Thyroid gland (tissue), 4 donors: ENCODE data around the gene COL23A1. TPM values are rescaled to one million over a fixed set of nuclear protein-coding genes. Genes with fewer than 3 reads are reported as not detected.

Experiments
- DNase-seq, 2 donors: peaks; one replicate each; pipeline ENCODE4 v3.0.0-alpha.2; 2019
- H3K27ac ChIP-seq, 3 donors: fragments of 200-600 bp; sonication (generic); 1 replicate in 2 of 3; 2 replicates in 1 of 3; pipeline ENCODE4 v1.5.1; 2016 to 2019; ENCODE audit warnings: mild to moderate bottlenecking in 1 of 3, moderate library complexity in 1 of 3
- H3K27me3 ChIP-seq: fragments of 200-600 bp; sonication (generic); one replicate; pipeline ENCODE4 v1.5.1; 2019
- H3K36me3 ChIP-seq, 2 donors: fragments of 200-600 bp; sonication (generic); one replicate each; pipeline ENCODE4 v1.5.1; 2016 to 2019
- H3K4me1 ChIP-seq, 2 donors: fragments of 200-600 bp; sonication (generic); one replicate each; pipeline ENCODE4 v1.5.1; 2017 to 2019
- H3K4me3 ChIP-seq, 3 donors: fragments of 200-600 bp; sonication (generic); replicated peaks in 1 of 3; 1 replicate in 2 of 3; 2 replicates in 1 of 3; pipeline ENCODE4 v1.5.1; 2016; ENCODE audit warnings: mild to moderate bottlenecking in 1 of 3
- H3K9me3 ChIP-seq: fragments of 200-600 bp; sonication (generic); one replicate; pipeline ENCODE4 v1.5.1; 2017
- CTCF ChIP-seq, 6 experiments: fragments of 200-600 bp in 3 of 6; fragments of 450-650 bp in 3 of 6; sonication (generic) in 3 of 6; IDR thresholded peaks; one replicate each; pipeline ENCODE4 v1.5.1; 2016 to 2019; ENCODE audit warnings: antibody characterized with exemption in 6 of 6, mild to moderate bottlenecking in 2 of 6, inconsistent platforms in 1 of 6, moderate library complexity in 1 of 6
- POLR2A ChIP-seq, 2 donors: fragments of 450-650 bp; IDR thresholded peaks; one replicate each; pipeline ENCODE4 v1.6.1; 2017; ENCODE audit warnings: antibody characterized with exemption in 2 of 2, mild to moderate bottlenecking in 2 of 2, moderate library complexity in 1 of 2
- WGBS, 2 donors: methylation state at CpG; one replicate each; pipeline ENCODE4 v1.1.5; 2017; 5-methylcytosine and 5-hydroxymethylcytosine counted together
- intact Hi-C: fragments of 100-400 bp; cut with DNase I; formaldehyde crosslinking; loops from one replicate; pipeline ENCODE4 v1.15.1; 2023
- total RNA-seq, 4 donors: library from RNA; depleted of rRNA; stranded (reverse); fragments of >200 nt; gene quantifications; one replicate each; pipeline ENCODE4 v1.2.3, GENCODE V29; 2016

The COL23A1 gene
- total RNA-seq, 4 donors from 2014 or later, result 76.6 to 108 (median 95.7) TPM

GRCh38 chr5:178277866-178278265 is 312.3 kb downstream of the COL23A1 start:
- Histone ChIP-seq H3K27ac (no peak overlapping the region), H3K27me3 (no peaks in the 10 kb centered on the region), H3K4me1 (peaks cover 21 to 42% of the 10 kb centered on the region in 2 donors), H3K36me3 (no peaks in the 10 kb centered on the region), H3K9me3 (no peaks in the 10 kb centered on the region), H3K4me3 (no peak overlapping the region)
- TF ChIP-seq CTCF (IDR thresholded peaks at IDR 0.05), result no peak
- TF ChIP-seq POLR2A (IDR thresholded peaks at IDR 0.05), result no peak
- intact Hi-C loops, result no loop called here
- 54 to 57% methylated on average over 8 to 12 of the region's 12 CpGs for WGBS, 2 donors
- peak; percentile 54 to 68 for DNase-seq

DNA sequence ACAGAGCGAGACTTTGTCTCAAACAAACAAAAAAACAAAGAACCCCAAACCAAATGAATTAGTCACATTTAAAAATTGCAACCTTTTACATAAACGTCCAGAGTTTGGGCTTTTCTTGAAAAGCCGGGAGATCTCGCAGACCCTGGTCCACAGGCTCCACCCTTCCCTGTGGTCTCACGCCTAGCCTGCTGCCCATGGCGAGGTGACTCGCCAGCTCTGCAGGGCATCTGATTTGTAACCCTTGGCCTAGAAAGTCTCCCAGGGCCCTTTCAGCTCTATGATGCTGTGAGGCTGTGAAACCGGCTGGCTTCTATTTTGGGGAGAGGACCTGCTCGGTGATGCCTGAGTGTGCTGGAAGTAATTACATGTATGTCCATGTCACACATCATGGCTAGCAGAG is 312.8 kb downstream of the COL23A1 start:
- intact Hi-C loops, result no loop called here
- TF ChIP-seq CTCF (IDR thresholded peaks at IDR 0.05) (no peak), POLR2A (IDR thresholded peaks at IDR 0.05) (no peak)

GRCh38 chr5:178274781-178275537 is 315.2 kb downstream of the COL23A1 start:
- no peak for DNase-seq
- H3K4me1 ChIP-seq, result peaks cover 24 to 50% of the 10 kb centered on the region in 2 donors
- peak overlapping the region; percentile 54 to 66 (median 66) for H3K27ac ChIP-seq
- no peak overlapping the region for H3K4me3 ChIP-seq
- TF ChIP-seq POLR2A (IDR thresholded peaks at IDR 0.05) (no peak), CTCF (IDR thresholded peaks at IDR 0.05) (no peak)
- intact Hi-C loops, result no loop called here
- WGBS, 2 donors, result 84 to 89% methylated on average over 20 of the region's 20 CpGs
- no peaks in the 10 kb centered on the region for H3K27me3 ChIP-seq
- H3K36me3 ChIP-seq, result no peaks in the 10 kb centered on the region
- no peaks in the 10 kb centered on the region for H3K9me3 ChIP-seq

More for the DNA sequence above, 312.8 kb downstream of the COL23A1 start:
- Histone ChIP-seq H3K27ac (no peak overlapping the region), H3K4me3 (no peak overlapping the region), H3K36me3 (no peaks in the 10 kb centered on the region), H3K4me1 (peaks cover 21 to 47% of the 10 kb centered on the region in 2 donors), H3K27me3 (no peaks in the 10 kb centered on the region), H3K9me3 (no peaks in the 10 kb centered on the region)
- 92 to 95% methylated on average over 9 of the region's 9 CpGs for WGBS, 2 donors
- DNase-seq, result no peak

- Histone ChIP-seq H3K27me3 (no peaks in the 10 kb centered on the region), H3K4me1 (peaks cover 21 to 46% of the 10 kb centered on the region in 2 donors), H3K36me3 (no peaks in the 10 kb centered on the region), H3K27ac (peak overlapping the region; percentile 54 to 78 (median 73)), H3K9me3 (no peaks in the 10 kb centered on the region), H3K4me3 (no peak overlapping the region)
- peak; percentile 98 to 99 for DNase-seq
- peak in 1 of 6 experiments; percentile 11 for TF ChIP-seq CTCF (IDR thresholded peaks at IDR 0.05)
- TF ChIP-seq POLR2A (IDR thresholded peaks at IDR 0.05), result peak in 1 of 2 donors; percentile 39
- WGBS, 2 donors, result 27 to 41% methylated on average over 7 to 13 of the region's 14 CpGs
- intact Hi-C loops, result no loop called here
Measured at GRCh38 chr5:178273665-178274541, 316.3 kb downstream of the COL23A1 start.
